Tibial nerve (tissue), 3 donors: ENCODE results near the gene NEMF.

ENCODE experiments used
- POLR2A ChIP-seq, 2 donors: fragments of 450-650 bp; IDR thresholded peaks; one replicate each; pipeline ENCODE4 v1.6.1; 2017; ENCODE audit warnings: antibody characterized with exemption in 2 of 2, mild to moderate bottlenecking in 2 of 2, moderate library complexity in 2 of 2
- TF ChIP-seq, protein P1 (sequence below), 5 experiments: fragments of 200-600 bp in 3 of 5; fragments of 450-650 bp in 2 of 5; sonication (generic) in 3 of 5; IDR thresholded peaks; one replicate each; pipeline ENCODE4 v1.5.1; 2016 to 2019; ENCODE audit warnings: antibody characterized with exemption in 5 of 5, mild to moderate bottlenecking in 3 of 5, moderate library complexity in 2 of 5

DNA sequence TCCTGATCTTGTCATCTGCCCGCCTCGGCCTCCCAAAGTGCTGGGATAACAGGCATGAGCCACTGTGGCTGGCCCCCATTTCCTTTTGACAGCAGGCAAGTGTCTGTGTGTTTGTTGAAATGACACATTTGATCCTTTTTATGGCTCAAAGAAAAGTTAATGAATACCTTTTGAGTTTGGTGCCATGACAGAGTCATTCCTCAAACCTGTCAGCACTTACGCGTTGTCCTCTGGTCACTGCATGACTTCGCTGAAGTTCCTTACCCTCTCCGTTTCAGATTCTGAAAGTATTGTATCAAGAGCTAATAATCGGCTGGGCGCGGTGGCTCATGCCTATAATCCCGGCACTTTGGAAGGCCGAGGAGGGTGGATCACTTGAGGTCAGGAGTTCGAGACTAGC, 32.4 kb downstream of the NEMF start:
- TF ChIP-seq, protein P1, sequence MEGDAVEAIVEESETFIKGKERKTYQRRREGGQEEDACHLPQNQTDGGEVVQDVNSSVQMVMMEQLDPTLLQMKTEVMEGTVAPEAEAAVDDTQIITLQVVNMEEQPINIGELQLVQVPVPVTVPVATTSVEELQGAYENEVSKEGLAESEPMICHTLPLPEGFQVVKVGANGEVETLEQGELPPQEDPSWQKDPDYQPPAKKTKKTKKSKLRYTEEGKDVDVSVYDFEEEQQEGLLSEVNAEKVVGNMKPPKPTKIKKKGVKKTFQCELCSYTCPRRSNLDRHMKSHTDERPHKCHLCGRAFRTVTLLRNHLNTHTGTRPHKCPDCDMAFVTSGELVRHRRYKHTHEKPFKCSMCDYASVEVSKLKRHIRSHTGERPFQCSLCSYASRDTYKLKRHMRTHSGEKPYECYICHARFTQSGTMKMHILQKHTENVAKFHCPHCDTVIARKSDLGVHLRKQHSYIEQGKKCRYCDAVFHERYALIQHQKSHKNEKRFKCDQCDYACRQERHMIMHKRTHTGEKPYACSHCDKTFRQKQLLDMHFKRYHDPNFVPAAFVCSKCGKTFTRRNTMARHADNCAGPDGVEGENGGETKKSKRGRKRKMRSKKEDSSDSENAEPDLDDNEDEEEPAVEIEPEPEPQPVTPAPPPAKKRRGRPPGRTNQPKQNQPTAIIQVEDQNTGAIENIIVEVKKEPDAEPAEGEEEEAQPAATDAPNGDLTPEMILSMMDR (IDR thresholded peaks at IDR 0.05): no peak
- TF ChIP-seq POLR2A (IDR thresholded peaks at IDR 0.05): no peak
